SK-N-SH treated with all-trans-retinoic acid at 6 μM for 48 hours (cell line): ENCODE measurements around the gene USF3.

Source experiments
- ATAC-seq: fragments of 200-7000 bp; cut with Tn5 transposase; 3 replicates; pipeline ENCODE4 v1.9.1; 2020; ENCODE audit warnings: mild to moderate bottlenecking, moderate library complexity
- BACH2 ChIP-seq: fragments of 250-450 bp; sonication (Bioruptor Pico); IDR thresholded peaks from 2 replicates; pipeline ENCODE4 v1.9.0; 2021; ENCODE audit warnings: mild to moderate bottlenecking, borderline replicate concordance
- CREB5 ChIP-seq: fragments of 250-450 bp; sonication (Bioruptor Pico); IDR thresholded peaks from 2 replicates; pipeline ENCODE4 v1.5.1; 2020; ENCODE audit warnings: low read depth, mild to moderate bottlenecking, moderate library complexity
- CSDC2 ChIP-seq: fragments of 250-450 bp; sonication (Bioruptor Pico); IDR thresholded peaks from 2 replicates; pipeline ENCODE4 v1.5.0; 2020; ENCODE audit warnings: mild to moderate bottlenecking, moderate library complexity
- ESRRG ChIP-seq: fragments of 250-450 bp; sonication (Bioruptor Pico); IDR thresholded peaks from 2 replicates; pipeline ENCODE4 v1.6.1; 2021; ENCODE audit warnings: mild to moderate bottlenecking
- GLIS3 ChIP-seq: fragments of 250-450 bp; sonication (Bioruptor Pico); IDR thresholded peaks from 2 replicates; pipeline ENCODE4 v1.5.0; 2020; ENCODE audit warnings: mild to moderate bottlenecking, moderate library complexity
- ISL1 ChIP-seq: fragments of 250-450 bp; sonication (Bioruptor Pico); IDR thresholded peaks from 2 replicates; pipeline ENCODE4 v2.1.2; 2022; ENCODE audit warnings: mild to moderate bottlenecking, moderate library complexity
- OSR1 ChIP-seq: fragments of 250-450 bp; sonication (Bioruptor Pico); IDR thresholded peaks from 2 replicates; pipeline ENCODE4 v1.8.0; 2022; ENCODE audit warnings: moderate library complexity, mild to moderate bottlenecking, inconsistent platforms
- PATZ1 ChIP-seq: fragments of 250-450 bp; sonication (Bioruptor Pico); IDR thresholded peaks from 2 replicates; pipeline ENCODE4 v1.8.0; 2020; ENCODE audit warnings: mild to moderate bottlenecking, moderate library complexity, borderline replicate concordance
- POU6F1 ChIP-seq: fragments of 250-450 bp; sonication (Bioruptor Pico); IDR thresholded peaks from 2 replicates; pipeline ENCODE4 v1.8.0; 2021; ENCODE audit warnings: low read depth, mild to moderate bottlenecking, moderate library complexity, borderline replicate concordance
- PPARA ChIP-seq: fragments of 250-450 bp; sonication (Bioruptor Pico); IDR thresholded peaks from 2 replicates; pipeline ENCODE4 v1.5.0; 2020; ENCODE audit warnings: mild to moderate bottlenecking, borderline replicate concordance
- RARB ChIP-seq: fragments of 250-450 bp; sonication (Bioruptor Pico); IDR thresholded peaks from 2 replicates; pipeline ENCODE4 v1.8.0; 2021; ENCODE audit warnings: mild to moderate bottlenecking, moderate library complexity
- SNAI2 ChIP-seq: fragments of 250-450 bp; sonication (Bioruptor Pico); IDR thresholded peaks from 2 replicates; pipeline ENCODE4 v1.5.0; 2020; ENCODE audit warnings: mild to moderate bottlenecking, moderate library complexity
- TOX ChIP-seq: fragments of 250-450 bp; sonication (Bioruptor Pico); IDR thresholded peaks from 2 replicates; pipeline ENCODE4 v1.8.0; 2021; ENCODE audit warnings: mild to moderate bottlenecking, moderate library complexity, borderline replicate concordance
- TSHZ2 ChIP-seq: fragments of 250-450 bp; sonication (Bioruptor Pico); IDR thresholded peaks from 2 replicates; pipeline ENCODE4 v1.5.0; 2020; ENCODE audit warnings: mild to moderate bottlenecking, moderate library complexity
- ZC3H10 ChIP-seq: fragments of 250-450 bp; sonication (Bioruptor Pico); IDR thresholded peaks from 2 replicates; pipeline ENCODE4 v1.5.1; 2021; ENCODE audit warnings: mild to moderate bottlenecking, moderate library complexity
- ZFP3 ChIP-seq: fragments of 250-450 bp; sonication (Bioruptor Pico); IDR thresholded peaks from 2 replicates; pipeline ENCODE4 v1.5.0; 2020; ENCODE audit warnings: mild to moderate bottlenecking, moderate library complexity
- ZFP30 ChIP-seq: fragments of 450-650 bp; formaldehyde crosslinking; IDR thresholded peaks from 2 replicates; pipeline ENCODE4 v1.5.0; 2022; ENCODE audit warnings: mild to moderate bottlenecking, moderate library complexity
- ZNF565 ChIP-seq: fragments of 450-650 bp; formaldehyde crosslinking; conservative IDR thresholded peaks from 2 replicates; pipeline ENCODE4 v1.5.0; 2020; ENCODE audit warnings: low read depth, mild to moderate bottlenecking, moderate library complexity
- ZNF70 ChIP-seq: fragments of 450-650 bp; formaldehyde crosslinking; IDR thresholded peaks from 2 replicates; pipeline ENCODE4 v1.5.0; 2020; ENCODE audit warnings: mild to moderate bottlenecking, moderate library complexity
- TF ChIP-seq, protein P1 (sequence below): fragments of 250-450 bp; sonication (Bioruptor Pico); IDR thresholded peaks from 2 replicates; pipeline ENCODE4 v1.5.1; 2021; ENCODE audit warnings: mild to moderate bottlenecking, moderate library complexity

The USF3 gene

GRCh38 chr3:113664523-113665094 lies 31.8 kb downstream of the USF3 start (continued):
- no peak for TF ChIP-seq PPARA
- TF ChIP-seq SNAI2 (CRISPR knock-in tag) = no peak

DNA sequence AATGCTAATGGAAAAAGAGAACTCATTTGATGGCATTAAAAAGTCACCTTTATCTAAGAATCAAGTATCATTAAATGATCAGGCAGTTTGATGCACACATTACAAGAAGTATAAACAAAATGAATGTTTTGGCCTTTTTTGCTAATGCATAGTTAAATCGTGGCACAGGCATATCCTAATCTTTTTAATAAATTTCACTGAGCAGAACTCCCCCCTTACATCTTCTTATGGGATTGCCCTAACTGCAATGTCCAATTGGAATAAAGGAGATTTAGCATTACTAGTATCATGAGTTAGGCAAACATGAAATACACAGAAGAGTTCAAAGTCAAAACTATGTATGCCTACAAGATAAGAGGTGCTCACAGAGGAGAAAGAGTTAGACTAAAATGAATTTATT lies 32.7 kb downstream of the USF3 start:
- ATAC-seq = no peak
- TF ChIP-seq GLIS3 = no peak
- no peak for TF ChIP-seq ZC3H10 (CRISPR knock-in tag)
- no peak for TF ChIP-seq ZNF565 (CRISPR knock-in tag)
- TF ChIP-seq CREB5 = no peak
- TF ChIP-seq POU6F1 (CRISPR knock-in tag) = no peak
- no peak for TF ChIP-seq PATZ1 (CRISPR knock-in tag)
- no peak for TF ChIP-seq PPARA
- TF ChIP-seq ISL1 = no peak
- TF ChIP-seq CSDC2 (CRISPR knock-in tag) = no peak
- TF ChIP-seq ZFP3 (CRISPR knock-in tag) = no peak
- TF ChIP-seq ZFP30 = no peak
- TF ChIP-seq, protein P1, sequence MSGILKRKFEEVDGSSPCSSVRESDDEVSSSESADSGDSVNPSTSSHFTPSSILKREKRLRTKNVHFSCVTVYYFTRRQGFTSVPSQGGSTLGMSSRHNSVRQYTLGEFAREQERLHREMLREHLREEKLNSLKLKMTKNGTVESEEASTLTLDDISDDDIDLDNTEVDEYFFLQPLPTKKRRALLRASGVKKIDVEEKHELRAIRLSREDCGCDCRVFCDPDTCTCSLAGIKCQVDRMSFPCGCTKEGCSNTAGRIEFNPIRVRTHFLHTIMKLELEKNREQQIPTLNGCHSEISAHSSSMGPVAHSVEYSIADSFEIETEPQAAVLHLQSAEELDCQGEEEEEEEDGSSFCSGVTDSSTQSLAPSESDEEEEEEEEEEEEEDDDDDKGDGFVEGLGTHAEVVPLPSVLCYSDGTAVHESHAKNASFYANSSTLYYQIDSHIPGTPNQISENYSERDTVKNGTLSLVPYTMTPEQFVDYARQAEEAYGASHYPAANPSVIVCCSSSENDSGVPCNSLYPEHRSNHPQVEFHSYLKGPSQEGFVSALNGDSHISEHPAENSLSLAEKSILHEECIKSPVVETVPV (CRISPR knock-in tag) = no peak
- TF ChIP-seq SNAI2 (CRISPR knock-in tag) = no peak
- no peak for TF ChIP-seq RARB (CRISPR knock-in tag)
- TF ChIP-seq ZNF70 (CRISPR knock-in tag) = no peak
- no peak for TF ChIP-seq TSHZ2
- TF ChIP-seq ESRRG (CRISPR knock-in tag) = no peak
- TF ChIP-seq TOX (CRISPR knock-in tag) = no peak
- no peak for TF ChIP-seq OSR1 (CRISPR knock-in tag)
- TF ChIP-seq BACH2 (CRISPR knock-in tag) = no peak

DNA sequence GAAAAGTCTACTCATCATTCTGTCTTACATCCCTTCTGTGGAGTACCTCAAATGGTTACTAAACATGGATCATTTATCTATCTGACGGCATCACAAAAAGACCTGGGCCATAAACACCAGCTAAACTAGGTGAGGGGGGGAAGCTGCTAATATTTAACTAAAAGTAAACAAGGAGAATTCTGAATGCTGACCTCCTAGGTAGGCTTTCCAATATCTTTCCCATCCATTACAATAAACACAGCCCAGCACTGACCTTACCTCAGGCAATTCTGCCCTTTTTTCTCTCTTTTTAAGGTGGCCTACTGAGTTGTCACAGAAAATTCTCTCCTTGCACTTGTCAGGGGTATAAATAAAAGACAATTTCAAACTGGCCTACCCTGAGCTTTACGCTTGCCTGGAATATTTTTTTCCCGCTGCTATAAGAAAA lies 33.1 kb downstream of the USF3 start:
- TF ChIP-seq CREB5 (no peak), ZNF70 (CRISPR knock-in tag) (no peak)

More for the DNA sequence above, 33.1 kb downstream of the USF3 start:
- no peak for ATAC-seq
